Vagina (tissue), 2 donors: Measurements from ENCODE around the gene RAB40C. TPM values are rescaled to one million over a fixed set of nuclear protein-coding genes. Genes with fewer than 3 reads are reported as not detected.
"Not testable (repeated sequence)": the region's sequence is repeated elsewhere in the genome, so short reads cannot be mapped to it uniquely, and the experiment has no call there.

Source experiments
- DNase-seq, 2 donors: peaks; one replicate each; pipeline ENCODE4 v3.0.0-alpha.2; 2017; ENCODE audit errors: extremely low spot score in 2 of 2
- H3K27ac ChIP-seq: fragments of 200-600 bp; sonication (generic); one replicate; pipeline ENCODE4 v1.5.1; 2019
- H3K27me3 ChIP-seq: fragments of 200-600 bp; sonication (generic); one replicate; pipeline ENCODE4 v1.5.1; 2019
- H3K36me3 ChIP-seq, 2 donors: fragments of 200-600 bp; sonication (generic); one replicate each; pipeline ENCODE4 v1.5.1; 2017 to 2019
- H3K4me1 ChIP-seq: fragments of 200-600 bp; sonication (generic); one replicate; pipeline ENCODE4 v1.5.1; 2019
- H3K4me3 ChIP-seq, 2 donors: fragments of 200-600 bp; sonication (generic); 1 replicate in 1 of 2; 2 replicates in 1 of 2; pipeline ENCODE4 v1.5.1; 2016 to 2019
- H3K9me3 ChIP-seq: fragments of 200-600 bp; sonication (generic); one replicate; pipeline ENCODE4 v1.5.1; 2019
- POLR2A ChIP-seq, 2 donors: fragments of 450-650 bp; IDR thresholded peaks; one replicate each; pipeline ENCODE4 v1.6.1; 2017; ENCODE audit warnings: antibody characterized with exemption in 2 of 2, mild to moderate bottlenecking in 2 of 2, moderate library complexity in 2 of 2
- POLR2AphosphoS5 ChIP-seq, 2 donors: sonication (generic); formaldehyde crosslinking; IDR thresholded peaks; one replicate each; pipeline ENCODE4 v1.9.0; 2017; ENCODE audit warnings: antibody characterized with exemption in 2 of 2, mild to moderate bottlenecking in 2 of 2, low read depth in 1 of 2; ENCODE audit not compliant: insufficient read depth in 1 of 2
- intact Hi-C: fragments of 100-400 bp; cut with DNase I; formaldehyde crosslinking; loops from one replicate; pipeline ENCODE4 v1.15.1; 2023
- total RNA-seq: library from RNA; depleted of rRNA; stranded (reverse); fragments of >200 nt; gene quantifications from one replicate; pipeline ENCODE4 v1.2.3, GENCODE V29; 2016
- TF ChIP-seq, protein P1 (sequence below), 3 experiments: fragments of 450-650 bp in 2 of 3; fragments of 200-600 bp in 1 of 3; sonication (generic) in 1 of 3; IDR thresholded peaks; one replicate each; pipeline ENCODE4 v1.5.1; 2017 to 2019; ENCODE audit warnings: antibody characterized with exemption in 3 of 3, mild to moderate bottlenecking in 2 of 3, moderate library complexity in 2 of 3

Gene RAB40C
- total RNA-seq, 1 donor from 2014 or later, result 41.3 TPM

DNA sequence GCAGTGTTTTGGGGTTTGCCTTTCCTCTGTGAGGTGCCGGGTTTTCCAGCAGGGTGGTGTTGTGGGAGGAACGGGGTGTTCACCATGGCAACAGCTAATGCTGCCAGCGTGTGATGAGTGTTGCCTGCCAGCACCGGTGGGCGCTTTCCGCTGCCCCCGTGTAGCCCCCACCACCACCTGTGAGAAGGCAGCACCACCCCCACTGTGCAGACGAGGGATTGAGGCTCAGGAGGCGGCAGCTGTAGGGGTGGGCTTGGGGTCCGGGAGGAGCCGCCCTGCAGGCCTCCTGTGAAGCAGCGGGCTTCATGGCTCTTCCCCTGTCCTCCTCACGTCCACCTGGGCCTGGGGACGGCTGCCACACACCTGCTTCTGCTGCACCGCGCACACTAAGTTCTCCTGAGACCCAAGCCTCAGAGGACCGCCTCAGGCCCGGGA is 5.2 kb downstream of the RAB40C start:
- Histone ChIP-seq H3K27me3 (no peaks in the 10 kb centered on the region), H3K36me3 (peaks cover 0 to 10% of the 10 kb centered on the region in 2 donors), H3K4me1 (peaks cover 59% of the 10 kb centered on the region), H3K27ac (no peak overlapping the region), H3K4me3 (no peak overlapping the region), H3K9me3 (no peaks in the 10 kb centered on the region)
- intact Hi-C loops, result no loop called here
- no peak for TF ChIP-seq POLR2AphosphoS5 (IDR thresholded peaks at IDR 0.05; ENCODE audit: insufficient read depth in 1 of 2, low read depth in 1 of 2)
- TF ChIP-seq, protein P1, sequence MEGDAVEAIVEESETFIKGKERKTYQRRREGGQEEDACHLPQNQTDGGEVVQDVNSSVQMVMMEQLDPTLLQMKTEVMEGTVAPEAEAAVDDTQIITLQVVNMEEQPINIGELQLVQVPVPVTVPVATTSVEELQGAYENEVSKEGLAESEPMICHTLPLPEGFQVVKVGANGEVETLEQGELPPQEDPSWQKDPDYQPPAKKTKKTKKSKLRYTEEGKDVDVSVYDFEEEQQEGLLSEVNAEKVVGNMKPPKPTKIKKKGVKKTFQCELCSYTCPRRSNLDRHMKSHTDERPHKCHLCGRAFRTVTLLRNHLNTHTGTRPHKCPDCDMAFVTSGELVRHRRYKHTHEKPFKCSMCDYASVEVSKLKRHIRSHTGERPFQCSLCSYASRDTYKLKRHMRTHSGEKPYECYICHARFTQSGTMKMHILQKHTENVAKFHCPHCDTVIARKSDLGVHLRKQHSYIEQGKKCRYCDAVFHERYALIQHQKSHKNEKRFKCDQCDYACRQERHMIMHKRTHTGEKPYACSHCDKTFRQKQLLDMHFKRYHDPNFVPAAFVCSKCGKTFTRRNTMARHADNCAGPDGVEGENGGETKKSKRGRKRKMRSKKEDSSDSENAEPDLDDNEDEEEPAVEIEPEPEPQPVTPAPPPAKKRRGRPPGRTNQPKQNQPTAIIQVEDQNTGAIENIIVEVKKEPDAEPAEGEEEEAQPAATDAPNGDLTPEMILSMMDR (IDR thresholded peaks at IDR 0.05), result no peak
- no peak for TF ChIP-seq POLR2A (IDR thresholded peaks at IDR 0.05)
- no peak for DNase-seq

DNA sequence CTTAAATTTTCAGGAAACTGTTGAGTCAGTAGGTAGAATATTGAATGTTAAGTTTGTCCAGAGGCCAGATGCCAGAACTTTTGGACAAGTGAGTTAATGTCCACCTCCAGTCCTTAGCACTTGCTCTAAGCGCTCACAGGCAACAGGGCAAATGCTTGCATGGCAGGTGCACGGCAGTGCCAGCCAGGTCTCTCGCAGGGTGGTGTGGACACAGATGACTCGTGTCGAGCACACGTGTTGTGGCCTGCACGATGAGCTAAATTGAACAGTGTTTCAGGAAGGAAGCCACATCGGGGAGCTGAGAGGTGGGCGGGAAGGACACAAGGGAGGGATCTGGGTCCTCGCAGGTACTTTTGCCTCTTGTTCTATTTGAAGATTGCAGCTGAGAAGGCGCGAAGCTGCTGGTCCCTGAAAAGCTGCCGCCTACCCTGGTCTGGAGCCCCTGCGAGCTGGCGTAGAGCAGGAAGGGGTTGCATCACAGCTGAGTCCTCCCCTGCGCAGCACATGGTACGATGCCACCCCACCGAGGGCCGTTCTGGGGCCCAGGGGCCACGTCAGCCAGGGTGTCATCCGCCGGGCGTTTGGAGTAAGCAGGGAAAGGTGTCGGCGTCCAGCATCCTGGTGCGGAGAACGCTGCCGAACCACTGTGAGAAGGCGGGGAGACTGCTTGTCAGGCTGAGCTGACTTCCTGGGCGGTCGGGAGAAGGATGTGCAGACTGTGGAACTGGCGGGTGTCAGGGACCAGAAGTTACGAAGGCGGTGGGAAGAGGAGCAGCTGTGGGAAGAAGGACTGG is 6.3 kb downstream of the RAB40C start:
- Histone ChIP-seq H3K36me3 (peaks cover 0 to 10% of the 10 kb centered on the region in 2 donors), H3K27ac (no peak overlapping the region), H3K4me1 (peaks cover 51% of the 10 kb centered on the region), H3K27me3 (no peaks in the 10 kb centered on the region), H3K9me3 (no peaks in the 10 kb centered on the region), H3K4me3 (no peak overlapping the region)
- intact Hi-C loops, result no loop called here
- DNase-seq, result no peak
- TF ChIP-seq, protein P1 (IDR thresholded peaks at IDR 0.05), result no peak
- no peak for TF ChIP-seq POLR2AphosphoS5 (IDR thresholded peaks at IDR 0.05; ENCODE audit: insufficient read depth in 1 of 2, low read depth in 1 of 2)
- TF ChIP-seq POLR2A (IDR thresholded peaks at IDR 0.05), result no peak

DNA sequence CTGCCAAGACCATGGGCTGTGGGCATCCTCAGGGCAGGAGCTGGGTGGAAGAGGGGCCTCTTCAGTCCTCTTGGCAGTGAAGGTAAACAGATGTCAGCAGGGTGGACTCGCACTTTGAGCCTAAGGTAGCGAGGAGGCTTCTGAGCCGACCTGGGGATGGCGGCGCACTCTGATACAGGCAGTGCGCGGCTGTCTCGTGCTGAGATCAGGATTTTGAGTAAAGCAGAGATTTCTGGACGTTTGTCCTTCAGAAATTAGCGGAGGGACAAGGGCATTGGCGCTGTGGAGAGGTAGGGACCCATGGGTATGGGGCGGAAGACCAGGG is 6.8 kb downstream of the RAB40C start:
- H3K27ac ChIP-seq, result no peak overlapping the region
- TF ChIP-seq POLR2A (IDR thresholded peaks at IDR 0.05) (no peak), POLR2AphosphoS5 (IDR thresholded peaks at IDR 0.05; ENCODE audit: insufficient read depth in 1 of 2, low read depth in 1 of 2) (no peak)
- TF ChIP-seq, protein P1 (IDR thresholded peaks at IDR 0.05), result no peak
- H3K9me3 ChIP-seq, result no peaks in the 10 kb centered on the region
- no peaks in the 10 kb centered on the region for H3K27me3 ChIP-seq
- peaks cover 0 to 10% of the 10 kb centered on the region in 2 donors for H3K36me3 ChIP-seq
- H3K4me3 ChIP-seq, result no peak overlapping the region
- intact Hi-C loops, result no loop called here
- no peak for DNase-seq
- peaks cover 47% of the 10 kb centered on the region for H3K4me1 ChIP-seq

DNA sequence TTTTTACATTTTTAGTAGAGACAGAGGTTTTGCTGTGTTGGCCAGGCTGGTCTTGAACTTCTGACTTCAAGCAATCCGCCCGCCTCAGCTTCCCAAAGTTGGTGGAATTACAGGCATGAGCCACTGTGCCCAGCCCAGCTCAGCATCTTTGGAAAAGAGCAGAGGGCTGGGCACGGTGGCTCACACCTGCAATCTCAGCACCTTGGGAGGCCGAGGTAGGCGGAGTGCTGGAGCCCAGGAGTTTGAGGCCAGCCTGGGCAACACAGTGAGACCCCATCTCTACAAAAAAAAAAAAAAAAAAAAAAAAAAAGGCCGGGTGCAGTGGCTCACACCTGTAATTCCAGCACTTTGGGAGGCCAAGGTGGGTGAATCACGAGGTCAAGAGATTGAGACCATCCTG is 7.8 kb downstream of the RAB40C start:
- H3K36me3 ChIP-seq, result peaks cover 0 to 10% of the 10 kb centered on the region in 2 donors
- H3K27ac ChIP-seq, intact Hi-C loops, DNase-seq, H3K9me3 ChIP-seq, H3K4me3 ChIP-seq, H3K27me3 ChIP-seq: not testable (repeated sequence)
- peaks cover 37% of the 10 kb centered on the region for H3K4me1 ChIP-seq

DNA sequence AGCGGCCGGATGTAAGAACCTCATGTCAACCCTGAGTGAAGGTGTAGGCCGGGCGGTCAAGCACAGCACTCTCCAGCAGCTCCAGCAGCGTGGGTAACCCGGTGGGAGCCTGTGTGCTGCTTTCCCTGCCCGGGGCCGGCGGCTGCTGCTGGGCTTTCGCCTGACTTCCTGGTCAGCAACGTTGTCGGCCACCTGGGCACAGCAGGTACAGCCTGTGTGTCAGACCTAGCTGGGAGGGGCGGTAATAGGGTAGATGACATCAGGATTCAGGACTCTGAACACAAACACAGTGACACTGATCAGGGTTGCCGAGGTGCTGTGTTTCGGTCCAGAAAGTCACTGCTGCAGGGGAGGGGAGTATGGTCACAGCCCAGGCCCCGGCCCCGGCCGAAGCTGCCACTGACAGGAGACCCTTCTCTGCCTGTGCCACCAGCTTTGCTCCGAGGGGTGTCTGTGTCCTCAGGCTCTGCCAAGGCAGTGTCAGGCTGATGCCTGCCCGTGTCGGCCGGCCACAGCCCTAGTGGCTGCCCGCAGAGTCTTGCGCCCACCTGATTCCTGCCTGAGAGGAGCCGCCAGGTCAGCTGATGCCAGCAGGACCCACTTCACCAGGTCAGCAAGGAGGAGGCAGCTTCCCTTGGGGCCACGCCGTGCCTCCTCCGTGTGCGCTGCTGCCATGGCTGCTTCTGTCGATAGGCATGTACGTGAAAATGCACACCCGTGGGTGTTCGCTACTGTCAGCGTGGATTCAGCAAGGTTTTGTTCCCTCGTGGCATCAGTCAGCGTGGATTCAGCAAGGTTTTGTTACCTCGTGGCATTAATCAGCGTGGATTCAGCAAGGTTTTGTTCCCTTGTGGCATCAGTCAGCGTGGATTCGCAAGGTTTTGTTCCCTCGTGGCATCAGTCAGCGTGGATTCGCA is 9.2 kb downstream of the RAB40C start:
- H3K9me3 ChIP-seq, result no peaks in the 10 kb centered on the region
- no peaks in the 10 kb centered on the region for H3K27me3 ChIP-seq
- no peak for TF ChIP-seq POLR2AphosphoS5 (IDR thresholded peaks at IDR 0.05; ENCODE audit: insufficient read depth in 1 of 2, low read depth in 1 of 2)
- TF ChIP-seq POLR2A (IDR thresholded peaks at IDR 0.05), result no peak
- TF ChIP-seq, protein P1 (IDR thresholded peaks at IDR 0.05), result no peak
- no peak overlapping the region for H3K27ac ChIP-seq
- H3K36me3 ChIP-seq, result peaks cover 0 to 10% of the 10 kb centered on the region in 2 donors
- DNase-seq, result no peak
- no peak overlapping the region for H3K4me3 ChIP-seq
- intact Hi-C loops, result no loop called here
- peaks cover 23% of the 10 kb centered on the region for H3K4me1 ChIP-seq
